Inflammatory macrophage (primary cell): ENCODE data around the gene BRPF1.

ENCODE experiments used
- DNase-seq, 2 donors: peaks; one replicate each; pipeline ENCODE4 v3.0.0-alpha.2; 2020 to 2022
- total RNA-seq, 18 experiments: gene quantifications; one replicate each; lab custom pipeline; 2026; ENCODE audit warnings: mixed read lengths in 6 of 18, inconsistent platforms in 2 of 18; lab: John Stamatoyannopoulos, UW

Gene BRPF1, protein sequence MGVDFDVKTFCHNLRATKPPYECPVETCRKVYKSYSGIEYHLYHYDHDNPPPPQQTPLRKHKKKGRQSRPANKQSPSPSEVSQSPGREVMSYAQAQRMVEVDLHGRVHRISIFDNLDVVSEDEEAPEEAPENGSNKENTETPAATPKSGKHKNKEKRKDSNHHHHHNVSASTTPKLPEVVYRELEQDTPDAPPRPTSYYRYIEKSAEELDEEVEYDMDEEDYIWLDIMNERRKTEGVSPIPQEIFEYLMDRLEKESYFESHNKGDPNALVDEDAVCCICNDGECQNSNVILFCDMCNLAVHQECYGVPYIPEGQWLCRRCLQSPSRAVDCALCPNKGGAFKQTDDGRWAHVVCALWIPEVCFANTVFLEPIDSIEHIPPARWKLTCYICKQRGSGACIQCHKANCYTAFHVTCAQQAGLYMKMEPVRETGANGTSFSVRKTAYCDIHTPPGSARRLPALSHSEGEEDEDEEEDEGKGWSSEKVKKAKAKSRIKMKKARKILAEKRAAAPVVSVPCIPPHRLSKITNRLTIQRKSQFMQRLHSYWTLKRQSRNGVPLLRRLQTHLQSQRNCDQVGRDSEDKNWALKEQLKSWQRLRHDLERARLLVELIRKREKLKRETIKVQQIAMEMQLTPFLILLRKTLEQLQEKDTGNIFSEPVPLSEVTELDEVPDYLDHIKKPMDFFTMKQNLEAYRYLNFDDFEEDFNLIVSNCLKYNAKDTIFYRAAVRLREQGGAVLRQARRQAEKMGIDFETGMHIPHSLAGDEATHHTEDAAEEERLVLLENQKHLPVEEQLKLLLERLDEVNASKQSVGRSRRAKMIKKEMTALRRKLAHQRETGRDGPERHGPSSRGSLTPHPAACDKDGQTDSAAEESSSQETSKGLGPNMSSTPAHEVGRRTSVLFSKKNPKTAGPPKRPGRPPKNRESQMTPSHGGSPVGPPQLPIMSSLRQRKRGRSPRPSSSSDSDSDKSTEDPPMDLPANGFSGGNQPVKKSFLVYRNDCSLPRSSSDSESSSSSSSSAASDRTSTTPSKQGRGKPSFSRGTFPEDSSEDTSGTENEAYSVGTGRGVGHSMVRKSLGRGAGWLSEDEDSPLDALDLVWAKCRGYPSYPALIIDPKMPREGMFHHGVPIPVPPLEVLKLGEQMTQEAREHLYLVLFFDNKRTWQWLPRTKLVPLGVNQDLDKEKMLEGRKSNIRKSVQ (N-terminal part only)
- total RNA-seq: 19.8 to 133 (median 78.7) reads per million in 18 experiments

DNA sequence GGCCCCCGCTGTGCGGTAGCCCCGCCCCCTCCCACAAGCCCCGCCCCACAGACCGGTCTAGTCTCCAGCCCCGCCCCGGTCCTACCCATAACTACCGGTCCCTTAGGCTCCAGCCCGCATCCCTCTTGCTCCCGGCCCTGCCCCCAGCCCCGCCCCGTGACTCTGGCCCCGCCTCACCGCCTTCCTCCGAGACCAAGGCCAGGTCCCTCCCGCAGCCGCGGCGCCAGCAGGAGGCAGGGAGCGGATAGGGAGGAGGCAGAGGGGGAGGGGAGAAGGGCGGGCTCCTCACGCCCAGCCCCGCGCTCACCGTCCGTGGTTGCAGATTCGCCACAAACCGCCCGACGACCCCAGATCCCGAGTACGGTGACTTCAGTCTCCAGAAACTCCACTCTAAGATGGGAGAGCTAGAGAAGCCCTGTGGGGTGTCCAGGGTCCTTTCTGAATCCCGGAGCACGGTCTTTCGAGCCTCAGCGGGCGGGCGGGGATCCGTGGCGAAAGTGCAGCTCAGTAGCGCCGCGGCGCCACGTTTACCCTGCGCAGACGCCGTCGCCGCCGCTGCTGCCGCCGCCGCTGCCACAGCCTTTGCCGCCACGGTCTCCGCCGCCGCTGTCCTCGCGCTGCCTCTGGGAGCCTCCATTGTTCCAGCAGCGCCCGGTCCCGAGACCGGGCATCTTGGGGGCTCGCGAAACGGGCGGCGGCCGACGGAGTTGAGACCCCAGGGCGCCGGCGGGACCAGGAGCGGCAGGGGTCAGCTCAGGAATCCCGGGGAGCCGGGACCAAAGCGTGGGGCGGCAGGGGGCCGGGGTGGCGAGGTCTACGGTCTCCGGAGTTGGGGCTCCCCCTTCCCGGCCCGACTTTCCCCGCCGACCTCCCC is at the start of gene BRPF1:
Gene BRPF1 (plus strand): TSS at position 530 of the 874 bp plus-strand sequence. CDS start 2,406 bp downstream, outside the sequence.
- DNase-seq: peak; percentile 99

DNA sequence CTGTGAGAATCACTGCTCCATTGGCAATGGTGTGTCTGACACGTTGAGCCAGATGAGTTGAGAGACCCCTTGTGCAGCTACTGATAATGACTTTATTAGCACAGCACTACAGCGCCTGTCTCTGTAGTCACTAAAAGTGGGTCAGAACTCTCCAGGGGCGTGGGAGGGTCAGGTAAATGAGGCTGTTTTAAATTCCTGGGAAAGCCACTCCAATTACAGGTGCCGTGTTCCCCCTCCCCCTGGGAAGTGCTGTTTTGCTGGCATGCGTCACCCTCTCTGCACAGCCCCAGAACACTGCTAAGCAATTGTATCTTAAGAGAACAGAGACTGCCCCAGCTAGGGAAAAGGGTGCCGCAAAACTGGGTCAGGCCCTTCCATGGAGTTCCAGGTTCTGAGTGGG is 49.4 kb upstream of the BRPF1 start:
- DNase-seq: no peak

DNA sequence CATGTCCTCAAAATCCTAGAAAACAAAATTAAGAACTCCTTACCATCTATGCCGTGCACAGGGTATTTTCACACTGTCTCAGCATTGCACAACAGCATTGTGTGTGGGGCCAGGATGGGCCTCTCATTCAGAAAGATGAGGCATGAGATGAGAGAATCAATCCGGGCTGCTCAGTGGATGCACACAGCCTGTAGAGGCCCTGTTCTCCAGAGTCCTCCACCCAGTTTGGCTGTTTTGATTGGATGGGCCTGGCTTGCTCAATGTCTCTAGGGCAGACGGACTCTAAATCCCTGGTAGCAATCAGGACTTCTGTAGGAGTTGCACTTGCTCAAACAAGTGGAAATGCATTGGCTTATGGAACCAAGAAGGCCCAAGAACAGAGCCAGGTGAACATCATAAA is 48.1 kb upstream of the BRPF1 start:
- DNase-seq: no peak

DNA sequence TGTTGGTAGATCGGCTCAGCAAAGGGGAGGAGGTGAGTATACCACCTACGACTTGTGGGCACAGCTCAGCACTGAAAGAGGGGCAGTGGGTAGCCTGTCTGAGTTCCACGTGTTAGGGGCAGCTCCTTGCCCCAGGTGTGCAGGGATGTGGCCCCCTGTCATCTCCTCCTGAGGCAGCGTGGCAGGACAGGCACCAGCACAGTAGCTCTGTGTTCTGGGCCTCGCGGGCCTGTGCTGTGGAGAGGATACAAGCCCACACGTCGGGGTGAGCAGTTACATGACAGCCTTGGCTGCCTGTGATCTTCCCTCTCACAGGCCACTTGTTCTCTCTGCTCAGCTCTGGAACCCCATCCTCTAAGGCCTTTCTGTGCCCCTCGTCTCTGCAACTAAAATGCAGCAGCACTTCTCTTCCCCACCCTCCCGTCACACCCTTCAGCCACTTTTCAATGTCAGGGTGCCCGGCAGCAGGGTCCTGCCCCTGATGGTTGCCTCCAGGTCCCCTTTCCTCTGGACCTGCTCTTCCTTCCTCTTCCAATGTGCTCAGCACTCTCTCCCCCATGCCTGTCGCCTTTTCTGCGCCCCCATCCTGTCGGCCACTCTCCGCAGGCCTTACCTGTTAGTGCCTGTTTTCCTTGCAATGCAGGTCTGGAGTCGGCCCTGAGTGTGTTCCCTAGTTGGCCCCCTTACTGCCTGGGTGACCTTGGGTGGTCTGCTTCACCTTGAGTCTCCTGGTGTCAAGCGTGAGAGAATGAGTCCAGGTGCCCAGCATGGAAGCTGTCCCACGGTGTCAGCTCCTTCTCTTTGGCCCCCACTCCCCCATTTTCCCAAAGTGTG is 46.1 kb upstream of the BRPF1 start:
- DNase-seq: no peak

DNA sequence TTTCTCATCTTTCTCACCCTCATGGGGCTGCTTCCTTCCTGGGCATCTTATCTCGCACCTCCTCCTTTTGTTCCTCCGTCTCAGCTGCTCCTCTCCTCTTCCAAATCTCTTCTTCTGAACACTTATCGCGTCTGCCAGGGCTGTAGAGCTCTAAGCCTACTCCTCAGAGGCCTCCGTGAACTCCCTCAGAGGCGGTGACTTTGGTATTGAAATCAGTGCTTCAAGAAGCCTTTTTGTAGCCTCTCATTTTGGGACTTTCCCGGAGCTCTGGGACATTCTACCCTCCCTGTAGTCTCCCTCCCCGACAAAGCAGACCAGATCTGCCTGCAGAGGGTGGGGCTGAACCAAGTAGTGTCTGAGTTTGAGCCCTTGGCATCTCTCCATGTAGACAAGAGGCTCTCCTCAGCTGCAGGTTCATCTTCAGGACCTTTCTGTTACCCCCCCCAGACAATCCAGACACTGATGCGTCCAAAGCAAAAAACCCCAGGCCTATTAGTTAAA is 45.4 kb upstream of the BRPF1 start:
- no peak for DNase-seq

DNA sequence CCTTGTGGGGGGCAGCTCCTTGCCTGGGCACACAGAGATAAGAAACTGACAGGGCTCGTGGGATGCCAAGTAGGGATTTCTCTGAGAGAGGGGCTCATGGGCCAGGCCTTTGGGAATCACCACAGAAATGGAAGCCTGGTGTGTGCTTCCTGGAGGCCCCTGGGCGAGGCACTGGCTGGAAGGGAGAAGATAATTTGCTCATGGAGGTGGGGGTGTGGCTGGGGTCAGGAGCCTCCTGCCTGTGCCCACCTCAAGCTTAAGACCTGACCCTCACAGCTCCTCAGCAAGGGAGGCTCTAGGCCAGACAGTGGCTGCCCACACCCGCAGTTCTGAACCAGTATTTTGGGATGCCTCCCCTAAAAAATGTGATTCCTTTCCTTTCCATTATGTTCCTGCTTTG is 44.8 kb upstream of the BRPF1 start:
- DNase-seq: no peak

DNA sequence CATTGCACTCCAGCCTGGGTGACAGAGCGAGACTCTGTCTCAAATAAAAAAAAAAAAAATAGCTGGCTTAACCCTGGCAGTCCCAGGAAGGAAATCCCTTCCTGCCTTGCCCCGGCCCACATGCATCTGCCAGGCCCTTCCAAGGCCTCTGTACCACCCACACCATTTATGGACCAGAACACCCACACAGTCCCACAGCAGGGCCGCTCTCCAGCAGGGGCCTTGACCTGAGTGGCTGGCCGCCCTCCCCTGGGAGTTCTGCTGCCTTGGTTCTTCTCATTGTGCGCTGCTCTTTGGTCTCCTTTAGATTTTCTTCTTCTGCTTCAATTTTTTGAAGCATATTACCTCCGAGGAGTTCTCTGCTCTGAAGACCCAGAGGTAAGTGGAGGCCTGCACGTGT is 44.0 kb upstream of the BRPF1 start:
- no peak for DNase-seq

DNA sequence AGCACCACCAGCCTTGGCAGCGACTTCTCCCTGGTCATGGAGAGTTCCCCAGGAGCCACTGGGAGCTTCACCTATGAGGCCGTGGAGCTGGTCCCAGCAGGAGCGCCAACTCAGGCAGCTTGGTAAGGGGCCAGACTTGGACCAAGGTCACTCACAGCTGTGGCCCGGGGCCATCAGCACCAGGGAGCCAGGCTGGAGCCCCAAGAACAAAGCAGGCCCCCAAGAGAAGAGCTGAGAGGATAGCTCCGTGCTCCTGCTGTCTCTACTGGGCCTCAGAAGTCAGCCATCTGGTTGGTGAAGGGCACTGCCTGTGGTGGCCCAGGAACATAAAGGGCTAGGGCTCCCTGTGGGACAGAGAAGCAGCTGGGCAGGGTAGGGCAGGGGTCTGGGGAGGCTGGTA is 42.6 kb upstream of the BRPF1 start:
- no peak for DNase-seq

DNA sequence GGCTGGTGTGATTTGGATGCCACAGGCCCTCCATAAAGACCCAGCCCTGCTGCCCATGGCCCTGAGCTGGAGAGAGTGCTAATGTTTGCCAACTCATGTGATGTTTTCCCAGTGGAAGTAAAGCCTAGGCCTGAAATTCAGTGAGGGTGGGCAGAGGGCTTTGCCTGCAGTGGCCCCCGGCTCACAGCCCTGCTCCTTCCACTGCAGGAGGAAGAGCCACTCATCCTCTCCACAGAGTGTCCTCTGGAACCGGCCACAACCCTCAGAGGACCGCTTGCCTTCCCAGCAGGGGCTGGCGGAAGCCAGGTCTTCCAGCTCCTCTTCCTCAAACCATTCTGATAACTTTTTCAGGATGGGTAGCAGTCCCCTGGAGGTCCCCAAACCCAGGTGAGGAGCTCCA is 41.8 kb upstream of the BRPF1 start:
- no peak for DNase-seq

DNA sequence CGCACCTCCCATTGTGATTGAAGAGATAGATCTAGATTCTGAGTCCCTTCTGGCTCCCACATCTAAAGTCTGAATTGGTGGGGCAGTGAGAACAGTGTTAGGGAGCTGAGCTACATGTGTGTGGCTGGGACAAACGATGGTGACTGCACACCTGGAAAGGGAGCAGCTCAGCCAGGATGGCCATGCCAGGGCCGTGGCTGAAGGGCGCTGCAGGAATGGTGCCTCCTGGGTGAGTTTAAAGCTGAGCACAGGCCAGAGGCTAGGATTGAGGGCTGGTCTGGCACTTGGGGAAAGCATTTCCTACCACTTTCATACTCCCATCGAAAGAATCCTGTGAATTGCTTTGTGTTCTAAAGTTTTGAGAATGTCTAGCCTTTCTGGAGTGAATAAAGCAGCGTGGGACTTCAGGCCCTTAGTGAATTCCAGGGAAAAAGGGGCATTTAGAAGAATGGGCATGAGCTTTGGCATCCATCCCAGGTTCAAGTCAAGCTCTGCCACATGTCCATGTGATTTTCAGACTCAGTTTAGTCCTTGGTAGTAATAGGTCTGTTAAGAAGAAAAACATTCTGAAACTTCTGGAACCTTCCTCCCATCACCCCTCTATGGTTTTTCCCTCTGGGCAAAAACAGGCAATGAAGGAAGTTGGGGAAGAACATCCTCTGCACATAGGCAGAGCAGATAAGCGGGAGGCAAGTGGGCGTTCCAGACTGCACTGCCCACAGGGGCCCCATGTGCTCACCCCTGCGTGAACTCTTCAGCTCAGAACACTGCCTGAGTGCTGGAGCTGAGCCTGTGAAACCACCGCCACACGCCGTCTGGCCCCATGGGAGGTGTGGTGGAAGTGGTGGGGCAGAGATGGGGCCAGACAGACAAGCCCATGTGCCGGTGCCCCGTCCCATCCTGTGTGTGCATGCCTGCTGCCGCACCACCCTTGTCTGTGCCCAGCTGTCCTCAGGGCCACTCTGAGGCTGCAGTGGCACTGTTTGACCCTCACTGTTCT is 40.8 kb upstream of the BRPF1 start:
- DNase-seq: peak in 1 of 2 donors; percentile 47

DNA sequence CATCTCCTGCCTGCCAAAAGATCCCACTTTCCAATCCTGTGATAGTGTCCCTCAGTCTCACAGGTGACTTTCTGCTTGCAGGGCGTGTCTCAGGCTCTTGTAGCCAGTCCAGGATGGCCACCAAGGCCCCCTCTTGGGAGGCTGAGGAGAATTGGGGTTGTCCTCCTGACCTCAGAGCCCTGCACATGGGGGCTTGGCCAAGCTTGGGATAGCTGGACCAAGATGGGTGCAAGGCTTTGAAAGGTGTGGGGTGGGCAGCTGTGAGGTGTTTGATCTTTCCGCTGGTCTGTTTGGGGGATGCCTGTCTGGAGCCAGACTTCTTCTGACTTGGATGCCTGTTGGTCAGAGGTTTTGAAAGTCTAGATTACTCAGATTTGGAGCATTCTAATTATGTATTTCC is 39.9 kb upstream of the BRPF1 start:
- DNase-seq: no peak

DNA sequence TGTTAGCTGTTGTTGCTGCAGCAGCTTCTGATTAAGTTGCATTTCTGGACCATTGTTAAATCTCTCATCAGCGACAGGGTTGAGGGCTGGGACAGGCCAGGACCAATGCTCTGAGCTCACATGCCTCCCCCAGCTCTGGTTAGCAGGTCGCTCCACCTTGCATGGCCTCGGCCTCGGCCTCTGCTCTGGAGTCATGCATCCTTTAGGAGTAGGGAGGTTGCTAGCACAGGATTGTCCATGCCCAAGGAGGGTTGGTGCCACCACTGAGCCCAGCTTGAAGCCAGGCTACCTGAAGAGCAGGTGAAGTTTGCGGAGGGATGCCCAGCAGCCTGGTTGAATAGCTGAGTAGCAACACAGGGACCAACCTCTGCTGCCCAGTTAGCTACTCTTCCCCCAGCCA is 39.1 kb upstream of the BRPF1 start:
- no peak for DNase-seq

DNA sequence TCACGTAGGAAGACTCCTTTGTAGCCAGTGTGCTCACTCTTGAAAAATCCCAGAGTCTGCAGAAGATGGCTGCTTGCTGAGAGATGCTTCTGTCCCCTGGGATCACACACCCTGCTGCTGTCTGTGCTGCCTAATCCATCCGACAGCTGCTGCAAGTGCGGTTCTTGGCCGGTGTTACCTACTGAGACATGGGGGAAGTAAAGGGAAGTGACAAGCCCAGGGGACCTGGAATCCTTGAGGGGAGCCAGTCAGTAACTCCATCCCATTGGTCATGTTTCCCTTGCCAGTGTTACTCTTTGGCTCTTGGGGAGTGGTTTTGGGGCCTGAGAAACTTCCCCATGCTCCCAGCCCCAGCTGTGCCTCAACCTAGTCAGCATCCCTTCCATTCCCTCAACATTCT is 36.2 kb upstream of the BRPF1 start:
- no peak for DNase-seq

DNA sequence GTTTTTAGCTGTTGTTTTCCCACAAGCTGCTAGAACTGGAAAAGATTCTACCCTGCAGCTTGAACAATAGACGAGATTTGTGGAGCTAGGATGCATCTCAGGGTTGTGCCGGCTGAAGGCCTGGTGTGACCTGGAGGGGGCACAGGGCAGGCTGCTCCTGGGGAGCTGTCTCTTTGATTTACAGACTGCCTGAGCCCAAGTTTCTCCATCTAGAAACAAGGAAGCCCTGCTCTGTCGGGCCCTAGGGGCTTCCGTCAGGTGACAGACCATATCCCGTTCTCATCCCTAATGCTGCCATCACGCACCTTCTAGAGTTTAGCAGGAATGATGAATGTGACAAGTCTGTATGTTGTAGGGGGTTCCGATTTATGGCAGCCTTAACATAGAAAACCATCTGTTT is 35.8 kb upstream of the BRPF1 start:
- no peak for DNase-seq

DNA sequence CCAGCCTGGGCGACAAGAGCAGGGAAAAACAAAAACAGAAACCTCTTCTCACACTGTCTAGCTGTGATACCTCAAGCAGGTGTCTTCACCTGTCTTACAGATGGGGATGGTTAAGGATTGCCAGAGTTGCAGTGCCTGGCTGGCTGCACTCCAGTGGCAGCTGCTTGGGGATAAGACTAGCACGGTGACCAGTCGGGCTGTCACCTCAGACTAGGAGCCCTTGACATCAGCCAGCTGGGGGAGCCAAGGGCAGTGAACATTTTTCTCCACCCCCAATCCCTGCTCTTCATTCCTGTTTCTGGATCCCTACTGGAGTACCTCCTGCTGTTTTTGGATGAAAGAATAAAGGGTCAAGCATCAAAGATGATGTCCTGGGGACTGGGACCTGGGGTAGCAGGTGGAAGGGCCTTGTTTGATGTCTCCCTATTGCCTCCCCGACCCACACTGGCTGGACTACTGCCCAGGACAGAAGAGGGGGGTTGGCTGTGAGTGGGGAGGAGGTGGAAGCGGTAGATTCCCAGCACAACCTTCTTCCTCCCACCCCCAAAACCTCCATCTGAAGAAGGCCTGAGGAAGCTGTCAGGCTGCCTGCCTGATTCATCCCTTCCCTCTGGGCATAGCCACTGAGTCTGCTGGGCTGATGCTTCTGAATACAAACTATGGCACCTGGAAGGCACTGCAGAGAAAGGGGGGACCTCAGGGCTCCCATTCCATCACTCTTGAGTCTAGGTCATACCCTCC is 34.9 kb upstream of the BRPF1 start:
- DNase-seq: no peak

DNA sequence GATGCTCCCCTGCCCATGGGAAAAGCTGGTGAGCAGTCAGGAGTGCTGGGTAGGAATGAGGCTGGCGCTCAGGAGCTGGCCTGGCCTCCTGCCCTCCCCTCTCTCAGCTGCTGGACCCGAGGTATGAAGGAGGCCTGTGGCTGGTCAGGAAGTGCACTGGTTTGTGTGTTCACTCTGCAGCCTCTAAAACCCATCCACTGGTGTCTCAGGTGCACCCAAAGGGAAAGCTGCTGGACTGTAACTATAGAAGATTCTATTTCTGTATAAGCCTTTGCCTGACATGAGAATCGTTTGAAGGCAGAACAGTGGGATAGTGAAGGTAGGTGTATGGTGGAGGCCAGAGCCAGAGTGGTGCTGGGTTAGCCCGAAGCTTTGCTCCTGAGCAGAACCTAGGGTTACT is 33.6 kb upstream of the BRPF1 start:
- no peak for DNase-seq

DNA sequence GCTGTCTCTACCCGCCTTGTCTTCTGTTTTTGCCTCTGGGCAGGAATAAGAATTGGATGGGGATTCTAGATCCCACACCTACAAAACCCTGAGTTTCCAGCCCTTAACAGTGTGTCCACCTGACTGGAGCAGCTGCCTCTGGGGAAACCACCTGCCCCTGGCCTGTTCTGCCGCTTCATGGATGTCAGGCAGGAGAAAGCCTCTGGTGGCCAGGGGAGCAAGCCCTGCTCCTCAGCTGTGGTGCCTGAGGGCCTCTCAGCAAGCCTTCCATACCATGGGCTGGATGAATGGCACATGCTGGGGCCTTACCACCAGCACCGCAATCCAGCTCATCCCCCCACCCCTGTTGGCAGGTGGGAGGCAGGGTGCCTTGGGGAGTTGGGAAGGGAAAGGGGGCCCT is 33.2 kb upstream of the BRPF1 start:
- no peak for DNase-seq

DNA sequence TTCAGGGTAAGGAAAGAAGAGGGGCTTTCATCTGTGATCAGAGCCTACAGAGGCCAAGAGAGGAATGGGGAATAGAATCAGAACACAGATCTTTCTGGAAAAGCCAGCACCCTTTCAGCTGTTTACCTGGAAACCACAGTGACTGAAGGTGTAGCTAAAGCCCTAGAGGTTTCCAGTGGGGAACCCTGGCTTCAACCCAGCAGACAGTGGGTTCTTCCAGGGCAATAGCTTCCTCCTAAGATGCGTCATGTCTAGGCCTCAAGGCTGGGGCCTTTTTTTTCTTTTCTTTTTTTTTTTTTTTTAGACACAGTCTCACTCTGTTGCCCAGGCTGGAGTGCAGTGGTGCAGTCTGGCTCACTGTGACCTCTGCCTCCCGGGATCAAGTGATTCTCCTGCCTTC is 31.0 kb upstream of the BRPF1 start:
- DNase-seq: no peak

DNA sequence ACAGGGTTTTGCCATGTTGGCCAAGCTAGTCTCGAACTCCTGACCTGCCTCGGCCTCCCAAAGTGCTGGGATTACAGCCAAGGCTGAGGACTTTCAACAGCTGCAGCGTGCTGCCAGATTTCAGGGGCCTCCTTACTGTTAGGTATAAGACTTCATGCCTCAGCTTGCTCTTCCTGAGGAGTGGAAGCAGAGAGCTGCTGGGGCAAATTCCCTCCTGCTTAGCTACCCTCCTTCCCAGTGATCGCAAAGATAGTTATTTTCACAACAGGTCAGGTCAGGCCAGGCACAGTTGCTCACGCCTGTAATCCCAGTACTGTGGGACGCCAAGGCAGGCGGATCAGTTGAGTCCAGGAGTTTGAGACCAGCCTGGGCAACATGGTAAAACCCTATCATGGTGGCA is 30.5 kb upstream of the BRPF1 start:
- no peak for DNase-seq
